ENCODE results near the gene BRIP1.

- no peak for TF ChIP-seq CTCF (IDR thresholded peaks at IDR 0.05)
- no peak for TF ChIP-seq POLR2A (IDR thresholded peaks at IDR 0.05)
Measured at GRCh38 chr17:61809816-61810392, 53.4 kb downstream of the BRIP1 start.

Data from prostate gland (tissue), 2 donors.